HG02623 (cell line): ENCODE results near the gene SP3.
A peak's percentile ranks its signal among the peaks of the same experiment; 100 is the strongest.
"Not testable (repeated sequence)": the region's sequence is repeated elsewhere in the genome, so short reads cannot be mapped to it uniquely, and the experiment has no call there.

ENCODE experiments used
- ATAC-seq: cut with Tn5 transposase; IDR thresholded peaks from one replicate; pipeline ENCODE4 v1.9.1; 2021; ENCODE audit warnings: moderate library complexity; ENCODE audit not compliant: unreplicated experiment

The SP3 gene

DNA sequence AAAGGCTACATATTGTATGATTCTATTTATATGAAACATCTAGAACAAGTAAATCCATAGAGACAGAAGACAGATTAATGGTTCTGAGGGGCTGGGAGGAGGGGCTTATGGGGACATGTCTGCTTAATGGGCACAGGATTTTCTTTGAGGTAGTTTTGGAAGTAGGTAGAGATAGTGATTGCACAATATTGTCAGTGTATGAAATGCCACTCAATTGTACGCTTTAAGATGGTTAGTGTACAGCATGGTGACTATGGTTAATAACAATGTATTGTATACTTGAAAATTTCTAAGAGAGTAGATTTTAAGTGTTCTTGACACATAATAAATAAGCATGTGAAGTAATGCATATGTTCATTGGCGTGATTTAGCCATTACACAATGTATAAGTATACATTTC lies 68.4 kb downstream of the SP3 start:
- ATAC-seq = no peak

DNA sequence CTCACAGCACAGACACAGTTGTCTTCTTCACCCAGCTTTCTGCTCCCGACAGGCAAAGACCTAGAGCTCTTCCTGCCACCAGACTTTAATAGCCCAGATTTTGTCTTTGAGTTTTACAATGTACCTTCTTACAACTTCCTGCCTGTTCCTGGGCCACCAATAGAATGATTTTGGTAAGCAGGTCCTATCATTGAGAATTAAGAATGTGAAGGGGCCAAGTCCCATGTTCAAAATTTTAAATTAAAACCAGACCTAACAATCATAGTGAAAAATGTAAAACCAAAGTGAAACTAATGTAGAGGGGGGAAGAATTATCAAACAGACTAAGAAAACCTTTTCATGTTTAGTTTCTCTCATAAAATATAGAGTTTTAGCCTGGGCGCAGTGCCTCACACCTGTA lies 72.8 kb downstream of the SP3 start:
- no peak for ATAC-seq

DNA sequence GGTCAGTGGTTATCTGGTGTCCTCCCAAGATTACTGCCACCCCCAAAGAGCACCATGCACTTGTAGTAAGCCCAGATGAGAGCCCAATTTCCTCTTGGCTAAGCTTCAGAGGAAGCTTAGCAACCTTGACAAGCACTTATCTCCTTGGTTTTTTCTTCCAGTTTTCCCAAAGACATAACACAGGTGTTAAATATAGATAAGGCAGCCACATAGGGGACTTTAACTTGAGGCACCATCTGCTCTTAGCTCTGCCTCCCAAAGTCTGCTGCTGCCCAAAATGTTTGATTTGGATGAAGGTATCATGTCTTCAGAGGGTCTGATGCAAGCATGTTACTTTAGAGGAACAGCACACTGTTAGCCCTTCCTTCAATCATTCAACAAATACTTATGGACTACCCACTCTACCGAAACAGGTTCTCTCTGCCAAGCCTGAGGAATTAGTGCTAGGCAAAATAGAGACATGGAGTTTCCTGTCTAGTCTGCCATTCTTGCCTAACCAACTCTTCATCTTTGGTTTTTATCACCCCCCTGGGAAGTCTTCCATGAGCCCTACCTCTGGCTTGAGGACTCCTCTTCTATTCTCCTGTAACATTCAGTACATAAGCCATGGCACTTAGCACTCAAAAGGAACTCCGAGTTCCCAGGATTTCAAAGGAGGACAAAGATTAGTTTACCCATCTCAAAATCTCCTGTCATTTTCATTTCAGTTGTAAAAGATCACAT lies 73.7 kb downstream of the SP3 start:
- no peak for ATAC-seq

DNA sequence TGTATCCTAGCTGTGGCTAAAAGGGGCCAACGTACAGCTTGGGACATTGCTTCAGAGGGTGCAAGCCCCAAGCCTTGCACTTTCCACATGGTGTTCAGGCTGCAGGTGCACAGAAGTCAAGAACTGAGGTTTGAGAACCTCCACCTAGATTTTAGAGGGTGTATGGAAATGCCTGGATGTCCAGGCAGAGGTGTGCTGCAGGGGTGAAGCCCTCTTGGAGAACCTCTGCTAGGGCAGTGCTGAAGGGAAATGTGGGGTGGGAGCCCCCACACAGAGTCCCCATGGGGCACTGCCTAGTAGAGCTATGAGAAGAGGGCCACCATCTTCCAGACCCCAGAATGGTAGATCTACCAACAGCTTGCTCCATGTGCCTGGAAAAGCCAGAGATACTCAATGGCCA lies 75.7 kb downstream of the SP3 start:
- ATAC-seq = not testable (repeated sequence)

DNA sequence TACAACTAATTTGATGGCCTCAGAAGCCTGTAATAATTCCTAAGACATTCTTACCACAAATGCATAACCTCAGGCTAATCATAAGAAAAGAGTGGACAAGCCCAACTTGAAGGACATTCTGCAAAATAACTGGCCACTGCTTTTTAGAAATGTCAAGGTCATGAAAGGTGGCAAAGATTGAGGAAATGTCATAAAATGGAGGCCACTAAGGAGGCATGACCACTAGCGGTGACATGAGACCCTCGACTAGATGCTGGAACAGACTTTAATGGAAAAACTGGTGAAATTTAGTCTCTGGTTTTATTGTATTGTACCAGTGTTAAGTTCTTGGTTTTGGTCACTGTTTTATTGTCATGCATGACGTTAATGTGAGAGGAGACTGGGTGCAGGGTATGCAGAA lies 78.6 kb downstream of the SP3 start:
- ATAC-seq = no peak

DNA sequence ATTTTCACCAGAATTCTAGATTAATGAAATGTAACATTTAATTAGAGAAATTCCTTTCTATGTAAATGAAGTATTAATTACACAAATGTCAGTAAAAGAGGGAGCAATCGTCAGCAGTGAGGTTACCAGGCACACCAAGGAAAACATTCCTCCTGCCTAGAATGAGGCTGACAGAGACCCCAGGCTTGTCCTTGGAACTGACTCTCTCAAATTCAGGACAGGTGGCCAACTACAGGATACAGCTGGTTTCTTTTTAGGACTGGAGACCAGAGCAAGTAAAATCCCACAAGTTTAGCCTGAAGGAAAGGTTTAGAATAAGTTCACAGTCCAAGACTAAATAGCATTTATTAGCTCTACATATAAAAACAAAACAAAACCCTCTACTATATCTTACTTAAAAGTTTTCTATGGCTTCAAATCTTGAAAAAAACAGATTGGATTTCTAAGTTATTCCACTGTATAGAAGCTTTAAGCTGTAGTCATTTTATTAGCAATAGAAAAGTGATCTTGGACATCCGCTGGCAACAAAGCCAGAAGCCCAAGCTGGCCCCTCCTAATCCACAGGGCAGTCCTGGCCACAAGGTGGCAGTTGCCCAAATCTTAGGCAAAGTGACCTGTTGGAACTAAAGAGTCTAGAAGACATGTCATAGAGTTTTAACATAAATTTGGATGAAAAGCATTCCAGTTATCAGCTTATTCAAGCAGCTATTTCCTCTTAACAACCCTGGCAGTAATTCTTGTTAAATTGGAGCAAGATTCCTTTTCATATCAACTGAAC lies 81.0 kb downstream of the SP3 start:
- ATAC-seq = no peak

DNA sequence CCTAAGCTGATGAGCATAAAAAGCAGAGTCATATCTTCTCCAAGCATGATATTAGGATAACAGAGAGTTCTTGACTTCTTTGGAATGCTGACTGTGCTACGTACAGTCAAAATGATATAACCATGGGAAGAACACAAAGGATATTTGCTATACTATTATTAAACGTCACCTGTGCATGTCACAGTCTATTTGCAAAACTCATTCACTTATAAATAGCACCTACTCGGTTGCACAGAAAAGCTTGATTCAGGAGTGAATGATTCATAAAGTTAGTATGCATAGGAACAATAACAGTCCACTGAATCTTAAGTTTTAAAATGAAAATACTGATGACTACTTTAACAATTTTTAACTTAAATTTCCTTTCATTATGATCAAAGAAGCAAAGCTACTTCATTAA lies 83.3 kb downstream of the SP3 start:
- no peak for ATAC-seq

DNA sequence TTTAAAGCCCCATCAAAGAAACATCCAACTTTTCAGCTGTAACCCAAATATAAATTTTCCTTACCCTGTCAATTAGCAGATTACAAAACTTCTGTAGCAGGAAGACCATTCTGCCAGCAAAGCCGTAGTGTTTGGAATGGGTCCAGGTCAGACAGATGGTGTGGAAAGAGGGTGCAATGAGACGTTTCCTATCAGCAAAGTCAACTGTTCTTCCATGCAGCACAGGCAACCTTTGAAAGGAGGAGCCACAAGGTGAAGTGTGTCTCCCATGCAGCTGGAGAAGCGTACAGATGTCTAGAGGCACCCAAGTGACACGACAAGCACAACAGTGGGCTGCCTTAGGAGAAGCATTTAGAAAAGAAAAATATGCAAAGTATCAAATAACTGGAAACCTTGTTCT lies 83.7 kb downstream of the SP3 start:
- ATAC-seq = no peak

DNA sequence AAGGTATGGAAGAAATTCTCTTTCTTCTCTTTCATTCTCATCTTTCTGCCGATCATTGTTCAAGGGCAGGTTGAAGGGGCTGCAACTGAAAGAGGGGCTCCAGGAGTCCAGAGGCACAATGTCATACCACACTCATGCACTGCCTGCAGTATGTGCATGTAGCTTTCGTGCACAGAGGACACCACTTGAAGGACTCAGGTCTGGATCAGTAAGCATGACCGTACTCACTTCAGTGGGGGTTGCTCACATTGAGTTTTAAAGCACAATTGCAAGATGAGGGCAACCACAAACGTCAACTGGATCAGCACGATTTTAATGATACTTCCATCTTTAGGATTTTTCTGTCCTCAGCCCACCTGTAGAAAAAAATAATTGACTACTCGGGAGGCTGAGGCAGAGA lies 84.6 kb downstream of the SP3 start:
- ATAC-seq = no peak

DNA sequence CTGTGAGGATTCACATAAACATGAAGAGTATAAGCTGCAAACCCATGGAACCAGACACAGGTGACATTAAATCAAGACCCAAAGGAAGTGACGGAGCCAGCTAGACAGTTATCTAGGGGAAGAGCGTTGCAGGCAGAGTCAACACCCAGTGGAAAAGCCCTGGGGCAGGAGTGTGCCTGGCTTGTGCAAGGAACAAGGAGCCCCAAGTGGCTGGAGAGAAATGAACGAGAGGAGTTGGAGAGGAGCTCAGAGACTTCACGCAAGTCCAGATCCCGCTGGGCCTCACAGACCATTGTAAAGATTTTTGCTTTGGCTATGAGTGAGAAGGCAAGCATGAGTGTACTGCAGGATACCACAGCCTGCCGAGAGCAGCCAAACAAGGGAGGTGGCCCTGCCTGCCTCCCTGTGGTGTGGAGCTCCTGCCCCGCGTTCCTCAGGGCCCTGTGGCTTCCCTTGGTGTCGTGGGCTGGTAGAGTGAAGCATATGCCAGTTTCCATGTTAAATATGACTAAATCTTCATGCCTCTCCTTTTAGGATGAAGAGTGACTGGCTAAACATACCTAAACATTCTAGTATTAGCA lies 88.2 kb downstream of the SP3 start:
- ATAC-seq = no peak

DNA sequence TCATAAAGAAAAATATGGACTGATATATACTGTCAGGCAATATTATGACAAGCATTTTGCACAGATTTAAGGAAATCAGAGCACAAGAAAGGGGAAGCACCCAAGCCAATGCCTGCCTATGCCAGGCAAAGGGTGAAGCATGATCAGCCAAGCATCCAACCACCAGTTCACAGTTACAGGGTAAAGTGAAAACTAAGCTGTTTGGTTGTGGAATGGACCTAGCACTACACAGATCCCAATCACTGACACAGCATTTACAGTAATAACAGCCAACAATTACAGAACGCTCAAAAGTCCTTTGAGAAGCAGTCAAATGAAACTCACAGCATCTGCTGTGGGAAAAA lies 90.3 kb downstream of the SP3 start:
- peak; percentile 94 for ATAC-seq

DNA sequence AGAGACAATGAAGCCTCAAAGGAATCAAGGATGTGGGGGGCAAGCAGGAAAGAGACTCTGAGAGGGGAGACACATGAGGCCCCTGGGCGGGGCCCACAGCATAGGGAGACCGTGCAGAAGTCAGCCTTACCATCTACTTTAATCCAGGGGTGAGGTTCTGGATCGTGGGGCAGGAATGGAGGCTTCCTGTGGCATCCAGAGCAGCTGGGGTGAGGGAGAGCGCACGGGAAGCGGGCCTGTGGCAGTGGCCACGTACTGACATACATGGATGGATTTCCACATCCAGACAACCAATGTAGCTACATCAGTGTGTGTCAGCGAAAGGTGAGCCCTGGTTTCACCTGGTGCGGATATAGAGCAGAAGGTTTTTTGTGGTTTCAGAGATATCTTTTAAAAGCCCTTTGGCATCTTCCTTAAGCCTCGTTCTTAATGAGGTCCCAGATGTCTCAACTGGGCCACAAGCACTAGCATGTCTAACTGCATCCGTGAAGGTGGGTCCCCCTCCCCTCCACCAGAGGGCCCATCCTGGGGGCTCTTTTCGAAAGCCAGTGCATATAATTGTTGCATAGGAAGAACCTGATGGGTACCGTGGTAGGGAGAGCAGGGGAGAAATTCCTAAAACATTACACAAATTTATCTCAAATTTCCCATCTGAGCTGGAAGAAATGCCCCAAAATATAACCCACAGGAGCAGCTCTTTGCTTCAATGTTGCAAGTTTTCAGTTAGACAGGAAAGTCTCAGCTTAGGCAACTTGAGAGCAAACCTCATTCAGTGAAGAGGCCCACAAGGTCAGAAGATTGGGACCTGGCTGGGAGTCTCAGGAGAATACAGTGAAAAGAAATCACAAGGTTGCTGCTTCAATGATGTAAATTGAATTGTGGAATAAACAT lies 90.9 kb downstream of the SP3 start:
- ATAC-seq = peak; percentile 26

DNA sequence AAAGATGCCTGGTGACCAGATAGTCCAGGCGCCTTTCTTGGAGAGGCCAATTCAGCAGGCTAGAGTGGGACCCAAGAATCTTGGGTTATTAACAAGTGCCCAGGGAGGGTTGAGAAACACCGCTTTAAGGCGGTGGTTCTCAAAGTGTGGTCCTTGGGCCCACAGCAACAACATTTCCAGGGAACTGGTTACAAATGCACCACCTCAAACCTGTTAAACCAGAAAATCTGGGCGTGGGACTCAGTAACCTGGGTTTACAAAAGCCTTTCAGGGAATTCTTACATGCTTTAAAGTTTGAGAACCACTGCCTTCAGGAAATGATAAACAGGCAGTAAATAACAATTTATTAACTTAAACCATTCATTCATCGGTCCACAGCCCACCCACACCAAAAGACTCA lies 92.5 kb downstream of the SP3 start:
- ATAC-seq = no peak

DNA sequence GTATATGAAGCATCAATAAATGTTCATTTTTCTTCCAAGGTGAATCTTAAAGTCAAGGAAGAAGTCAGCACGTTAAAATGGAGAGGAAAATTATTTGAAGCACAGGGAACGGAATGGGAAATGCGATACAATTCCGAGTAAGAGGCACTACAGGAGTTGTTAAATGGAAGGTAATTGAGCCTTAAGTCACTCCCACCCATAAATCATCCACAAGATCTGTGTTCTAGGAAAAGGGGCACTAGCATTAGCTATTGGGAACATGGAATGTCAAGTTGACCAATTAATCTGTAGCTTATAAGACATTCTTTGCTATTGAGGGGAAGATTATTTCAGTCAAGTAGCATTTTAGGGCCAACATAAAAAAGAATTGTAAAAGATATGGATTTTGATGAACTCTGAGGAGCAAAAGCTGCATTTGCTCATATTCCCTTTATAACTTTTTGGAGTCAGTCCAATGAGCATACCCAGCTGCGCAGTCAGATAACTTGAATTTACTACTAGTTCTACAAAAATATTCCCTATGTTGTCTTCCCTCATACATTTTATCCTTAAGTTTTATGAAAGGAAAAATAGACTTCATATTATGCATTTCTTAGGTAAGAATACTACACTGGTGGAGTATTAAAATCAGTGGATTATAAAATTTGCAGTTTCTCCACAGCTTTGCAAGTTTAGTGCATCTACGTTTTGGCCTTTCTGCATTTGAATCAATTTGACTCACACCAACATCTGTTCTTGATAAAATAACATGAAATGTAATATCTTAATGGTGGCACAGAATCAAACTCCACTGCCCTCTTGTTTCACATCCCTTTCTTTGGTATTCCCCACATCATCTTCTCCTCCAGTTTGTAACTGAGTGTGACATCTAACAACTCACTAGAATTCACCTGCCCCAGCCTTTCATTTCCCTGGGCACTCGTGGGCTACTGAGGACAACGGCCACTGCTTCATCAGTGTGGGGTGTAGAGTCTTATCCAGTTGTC lies 95.6 kb downstream of the SP3 start:
- no peak for ATAC-seq

DNA sequence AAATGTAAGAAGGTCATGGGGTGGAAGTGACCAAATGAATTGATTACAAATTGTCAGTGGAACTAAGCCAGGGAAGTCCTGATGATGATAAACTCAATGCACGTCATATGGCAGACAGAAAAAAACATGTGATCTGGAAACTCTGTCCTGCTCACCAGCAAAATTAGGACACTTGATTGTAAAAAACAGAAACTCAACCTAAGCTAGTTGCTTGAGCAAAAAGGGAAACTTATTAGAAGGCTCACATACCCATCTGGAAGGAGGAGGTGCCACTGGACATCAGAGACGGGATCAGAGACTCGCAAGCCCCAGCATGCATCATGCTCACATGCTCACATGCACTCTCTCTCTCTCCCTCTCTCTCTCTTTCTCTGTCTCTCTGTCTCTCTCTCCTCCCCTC lies 96.8 kb downstream of the SP3 start:
- no peak for ATAC-seq

DNA sequence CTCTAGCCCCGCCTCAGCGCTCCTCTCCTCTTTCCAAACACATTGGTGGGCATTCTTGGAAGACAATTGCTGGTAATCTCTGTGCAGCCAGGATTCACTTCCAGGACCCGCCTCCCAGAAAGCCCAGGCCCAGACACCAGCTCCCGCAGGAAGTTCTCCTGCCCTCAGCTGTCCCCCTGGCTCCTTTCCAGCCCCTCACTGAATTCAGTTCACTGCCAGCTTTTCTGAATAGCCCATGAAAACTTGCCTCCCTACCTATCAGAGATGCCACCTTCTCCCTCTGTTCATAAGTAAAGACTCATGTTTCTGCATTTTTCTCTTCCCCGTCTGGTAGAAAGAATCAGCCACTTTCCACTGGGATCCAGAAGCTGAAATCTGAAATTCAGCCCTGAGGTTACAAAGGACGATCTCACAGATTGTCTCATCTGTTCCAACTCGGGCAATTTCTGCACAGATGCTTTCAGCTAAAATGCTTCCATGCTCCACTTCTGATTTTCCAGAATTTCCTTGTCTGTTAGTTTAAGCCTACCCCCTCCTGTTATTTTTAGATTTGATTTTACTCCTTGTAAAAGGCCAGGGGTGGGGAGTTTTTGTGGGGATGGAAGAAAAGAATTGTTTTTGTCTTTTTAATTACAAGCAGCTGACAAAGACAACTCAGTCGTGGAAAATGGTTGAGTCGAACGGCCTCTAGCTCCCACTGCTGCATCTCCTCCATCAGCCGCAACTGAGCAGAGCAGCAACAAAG lies 98.1 kb downstream of the SP3 start:
- ATAC-seq = no peak

DNA sequence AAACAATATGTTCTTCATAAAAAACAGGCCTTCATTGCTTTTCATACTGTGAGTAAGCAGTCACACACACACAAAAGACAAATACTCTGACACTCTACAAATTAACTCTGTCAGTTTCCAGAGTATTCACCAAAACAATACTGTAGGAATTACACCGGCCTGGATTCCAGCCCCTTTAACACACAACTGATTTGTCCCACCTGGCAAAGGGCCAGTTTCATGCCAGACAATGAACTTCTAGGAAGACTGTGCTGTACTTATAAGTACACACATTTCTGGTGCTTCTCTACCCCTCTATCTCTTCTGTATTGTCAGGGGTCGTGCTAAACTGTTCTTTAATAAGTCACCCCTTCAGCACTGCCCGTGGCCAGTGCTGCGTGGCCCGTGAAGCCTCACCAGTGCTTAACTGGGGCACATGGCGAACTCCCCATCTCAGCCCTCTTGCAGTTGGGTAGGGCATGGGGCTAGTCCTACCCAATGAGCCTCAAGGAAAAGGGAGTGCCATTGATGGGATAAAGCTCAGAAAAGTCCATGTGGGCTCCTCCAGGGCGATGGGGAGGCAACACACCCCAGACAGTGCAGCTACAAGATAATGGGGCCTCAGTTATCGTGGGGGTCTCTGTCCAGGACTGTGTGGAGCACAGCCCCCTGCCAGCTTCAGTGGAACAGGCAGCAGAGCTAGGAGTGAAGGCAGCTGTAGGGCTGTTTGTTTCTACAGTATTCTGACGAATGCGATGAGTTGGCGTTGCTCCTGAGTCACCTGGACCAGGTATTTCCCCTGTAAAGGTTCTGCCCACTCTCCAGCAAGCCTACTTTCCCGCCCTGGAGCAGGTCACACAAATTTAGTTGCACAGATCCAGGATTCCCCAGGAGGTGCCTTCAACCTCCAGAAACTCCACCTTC lies 99.0 kb downstream of the SP3 start:
- no peak for ATAC-seq

DNA sequence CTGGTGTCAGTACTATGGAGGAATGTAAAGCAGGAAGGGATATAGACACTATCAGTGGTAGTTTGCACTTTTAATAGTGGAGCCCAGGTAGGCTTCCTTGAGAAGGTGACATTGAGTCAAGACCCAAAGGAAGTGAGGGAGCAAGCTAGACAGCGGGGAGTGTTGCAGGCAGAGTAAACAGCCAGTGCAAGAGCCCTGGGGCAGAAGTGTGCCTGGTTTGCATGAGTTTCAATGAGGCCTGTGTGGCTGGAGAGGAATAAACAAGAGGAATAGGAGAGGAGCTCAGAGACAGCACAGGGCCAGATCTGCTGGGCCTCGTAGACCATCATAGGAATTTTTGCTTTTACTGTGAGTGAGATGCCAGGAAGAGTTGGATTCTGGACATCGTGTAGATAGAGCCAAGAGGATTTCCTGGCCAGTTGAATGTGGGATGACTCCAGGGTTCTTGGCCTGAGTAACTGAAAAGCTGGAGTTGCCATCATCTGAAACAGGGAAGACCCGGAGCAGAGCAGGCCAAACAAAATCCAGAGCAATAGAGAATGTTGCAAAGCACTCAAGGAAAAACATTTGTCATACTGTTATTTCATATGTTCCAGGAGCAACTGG lies 102.5 kb downstream of the SP3 start:
- ATAC-seq = no peak
